Duodenal mucosa (tissue), 2 donors: Measurements from ENCODE around the gene ANKRD33B.

ENCODE experiments used
- H3K27ac ChIP-seq: one replicate; pipeline ENCODE4 v1.7.0; 2013; ENCODE audit warnings: low read depth, low read length
- H3K27me3 ChIP-seq, 2 donors: one replicate each; pipeline ENCODE4 v1.7.0; 2013; ENCODE audit warnings: low read length in 2 of 2, control low read depth in 1 of 2; ENCODE audit not compliant: insufficient read depth in 2 of 2, control insufficient read depth in 1 of 2
- H3K36me3 ChIP-seq, 2 donors: one replicate each; pipeline ENCODE4 v1.7.0; 2013; ENCODE audit warnings: low read length in 2 of 2, control low read depth in 1 of 2; ENCODE audit not compliant: insufficient read depth in 2 of 2, control insufficient read depth in 1 of 2
- H3K4me1 ChIP-seq, 2 donors: one replicate each; pipeline ENCODE4 v1.7.0; 2013; ENCODE audit warnings: low read length in 2 of 2, control low read depth in 1 of 2; ENCODE audit not compliant: insufficient read depth in 2 of 2, control insufficient read depth in 1 of 2
- H3K4me3 ChIP-seq, 2 donors: one replicate each; pipeline ENCODE4 v1.7.0; 2013; ENCODE audit warnings: low read length in 2 of 2, low read depth in 1 of 2
- H3K9ac ChIP-seq, 2 donors: one replicate each; pipeline ENCODE4 v1.7.0; 2013; ENCODE audit warnings: low read length in 2 of 2, low read depth in 1 of 2
- H3K9me3 ChIP-seq, 2 donors: one replicate each; pipeline ENCODE4 v1.7.0; 2013; ENCODE audit warnings: low read length in 2 of 2, control low read depth in 1 of 2; ENCODE audit not compliant: control insufficient read depth in 1 of 2

ANKRD33B gene

GRCh38 chr5:10537624-10538023 lies 26.2 kb upstream of the ANKRD33B start:
- H3K4me1 ChIP-seq: peaks cover 4 to 5% of the 10 kb centered on the region in 2 donors
- H3K27me3 ChIP-seq: peaks cover 0 to 6% of the 10 kb centered on the region in 2 donors
- H3K27ac ChIP-seq: no peak overlapping the region
- H3K9me3 ChIP-seq: no peaks in the 10 kb centered on the region
- no peak overlapping the region for H3K4me3 ChIP-seq
- no peaks in the 10 kb centered on the region for H3K36me3 ChIP-seq
- H3K9ac ChIP-seq: no peak overlapping the region

- Histone ChIP-seq H3K27me3 (peaks cover 0 to 6% of the 10 kb centered on the region in 2 donors), H3K27ac (no peak overlapping the region), H3K4me3 (no peak overlapping the region)
Measured at GRCh38 chr5:10538103-10538788, 25.6 kb upstream of the ANKRD33B start.

GRCh38 chr5:10538789-10539686 lies 24.8 kb upstream of the ANKRD33B start:
- Histone ChIP-seq H3K4me3 (no peak overlapping the region), H3K4me1 (peaks cover 4 to 5% of the 10 kb centered on the region in 2 donors), H3K36me3 (no peaks in the 10 kb centered on the region), H3K27me3 (peaks cover 0 to 6% of the 10 kb centered on the region in 2 donors), H3K27ac (no peak overlapping the region), H3K9me3 (no peaks in the 10 kb centered on the region), H3K9ac (no peak overlapping the region)

More at GRCh38 chr5:10538103-10538788, 25.6 kb upstream of the ANKRD33B start:
- H3K36me3 ChIP-seq: no peaks in the 10 kb centered on the region
- peaks cover 4 to 5% of the 10 kb centered on the region in 2 donors for H3K4me1 ChIP-seq
- no peak overlapping the region for H3K9ac ChIP-seq
- no peaks in the 10 kb centered on the region for H3K9me3 ChIP-seq

- no peaks in the 10 kb centered on the region for H3K9me3 ChIP-seq
- H3K27ac ChIP-seq: no peak overlapping the region
- no peaks in the 10 kb centered on the region for H3K36me3 ChIP-seq
- H3K4me1 ChIP-seq: peaks cover 4 to 5% of the 10 kb centered on the region in 2 donors
- no peak overlapping the region for H3K9ac ChIP-seq
- peaks cover 0 to 6% of the 10 kb centered on the region in 2 donors for H3K27me3 ChIP-seq
- H3K4me3 ChIP-seq: no peak overlapping the region
Measured at GRCh38 chr5:10539687-10539998, 24.2 kb upstream of the ANKRD33B start.

- H3K9me3 ChIP-seq: no peaks in the 10 kb centered on the region
- H3K27ac ChIP-seq: no peak overlapping the region
- peaks cover 4 to 5% of the 10 kb centered on the region in 2 donors for H3K4me1 ChIP-seq
- no peak overlapping the region for H3K4me3 ChIP-seq
- H3K9ac ChIP-seq: no peak overlapping the region
- peaks cover 0 to 6% of the 10 kb centered on the region in 2 donors for H3K27me3 ChIP-seq
- H3K36me3 ChIP-seq: no peaks in the 10 kb centered on the region
Measured at GRCh38 chr5:10540036-10540544, 23.8 kb upstream of the ANKRD33B start.

GRCh38 chr5:10540951-10541646 lies 22.8 kb upstream of the ANKRD33B start:
- Histone ChIP-seq H3K36me3 (no peaks in the 10 kb centered on the region), H3K4me1 (peaks cover 4 to 5% of the 10 kb centered on the region in 2 donors), H3K9ac (no peak overlapping the region), H3K4me3 (no peak overlapping the region), H3K27me3 (peaks cover 0 to 6% of the 10 kb centered on the region in 2 donors), H3K9me3 (no peaks in the 10 kb centered on the region), H3K27ac (no peak overlapping the region)

DNA sequence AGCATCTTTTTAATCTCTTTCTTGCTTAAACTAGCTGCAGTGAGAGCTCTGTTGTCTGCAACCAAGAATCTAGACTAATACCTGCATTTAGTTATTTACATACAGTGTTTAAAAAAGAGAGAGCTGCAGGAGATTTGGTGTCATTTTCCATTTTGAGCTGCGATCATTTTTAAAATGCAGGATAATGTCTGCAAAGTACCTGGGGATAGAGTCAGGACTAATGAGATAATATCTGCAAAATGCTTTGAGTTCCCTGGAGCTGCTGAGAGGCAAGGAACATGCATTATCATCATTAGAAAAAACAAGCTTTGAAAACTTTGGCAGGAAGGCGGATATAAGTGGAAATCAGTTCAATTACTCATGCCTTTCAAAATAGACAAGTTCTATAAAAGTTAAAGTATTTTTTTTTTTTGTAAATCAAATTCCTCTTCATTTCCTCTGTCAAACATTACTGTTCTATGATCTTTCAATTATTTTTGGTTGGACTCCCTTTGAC lies 21.8 kb upstream of the ANKRD33B start:
- no peak overlapping the region for H3K9ac ChIP-seq
- H3K27me3 ChIP-seq: peaks cover 2 to 6% of the 10 kb centered on the region in 2 donors
- no peak overlapping the region for H3K4me3 ChIP-seq
- H3K36me3 ChIP-seq: no peaks in the 10 kb centered on the region
- H3K9me3 ChIP-seq: no peaks in the 10 kb centered on the region
- no peak overlapping the region for H3K27ac ChIP-seq
- H3K4me1 ChIP-seq: peaks cover 4 to 5% of the 10 kb centered on the region in 2 donors

- no peaks in the 10 kb centered on the region for H3K36me3 ChIP-seq
- no peaks in the 10 kb centered on the region for H3K4me1 ChIP-seq
- H3K9ac ChIP-seq: no peak overlapping the region
- no peak overlapping the region for H3K27ac ChIP-seq
- H3K4me3 ChIP-seq: no peak overlapping the region
- H3K27me3 ChIP-seq: peaks cover 3 to 5% of the 10 kb centered on the region in 2 donors
- H3K9me3 ChIP-seq: peaks cover 0 to 4% of the 10 kb centered on the region in 2 donors
Measured at GRCh38 chr5:10543585-10544040, 20.3 kb upstream of the ANKRD33B start.

DNA sequence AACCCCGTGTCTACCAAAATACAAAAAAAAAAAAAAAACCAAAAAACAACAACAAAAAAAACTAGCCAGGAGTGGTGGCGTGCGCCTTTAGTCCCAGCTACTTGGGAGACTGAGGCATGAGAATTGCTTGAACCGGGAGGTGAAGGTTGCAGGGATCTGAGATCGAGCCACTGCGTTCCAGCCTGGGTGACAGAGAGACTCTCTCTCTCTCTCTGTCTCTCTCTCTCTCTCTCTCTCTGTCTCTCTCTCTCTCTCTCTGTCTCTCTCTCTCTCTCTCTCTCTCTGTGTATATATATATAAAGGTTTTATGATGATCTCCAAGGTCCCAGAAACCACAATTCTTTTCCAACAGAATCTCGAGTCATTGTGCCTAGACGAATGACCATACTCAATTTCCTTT lies 18.8 kb upstream of the ANKRD33B start:
- H3K27ac ChIP-seq: no peak overlapping the region
- H3K27me3 ChIP-seq: peaks cover 0 to 3% of the 10 kb centered on the region in 2 donors
- no peak overlapping the region for H3K9ac ChIP-seq
- H3K9me3 ChIP-seq: peaks cover 0 to 5% of the 10 kb centered on the region in 2 donors
- H3K4me3 ChIP-seq: no peak overlapping the region
- no peaks in the 10 kb centered on the region for H3K36me3 ChIP-seq
- H3K4me1 ChIP-seq: no peaks in the 10 kb centered on the region
